Gastrocnemius medialis (tissue), 4 donors: ENCODE measurements around the gene ITGA11. TPM values are rescaled to one million over a fixed set of nuclear protein-coding genes. Genes with fewer than 3 reads are reported as not detected.

ENCODE experiments used
- ATAC-seq, 2 donors: fragments of 150-250 bp; one replicate each; pipeline ENCODE4 v1.9.1; 2016
- DNase-seq, 2 donors: peaks; one replicate each; pipeline ENCODE4 v3.0.0-alpha.2; 2019
- H3K27ac ChIP-seq, 4 donors: fragments of 200-600 bp; sonication (generic); 1 replicate in 1 of 4; 2 replicates in 3 of 4; pipeline ENCODE4 v1.5.1; 2016 to 2018; ENCODE audit warnings: mild to moderate bottlenecking in 2 of 4, moderate library complexity in 1 of 4
- H3K27me3 ChIP-seq, 3 donors: fragments of 200-600 bp; sonication (generic) in 2 of 3; 1 replicate in 1 of 3; 2 replicates in 2 of 3; pipeline versions ENCODE4 v1.5.1 to v1.6.0; 2016 to 2019; ENCODE audit warnings: mild to moderate bottlenecking in 1 of 3, moderate library complexity in 1 of 3
- H3K36me3 ChIP-seq, 2 donors: fragments of 200-600 bp; sonication (generic) in 1 of 2; one replicate each; pipeline ENCODE4 v1.5.1; 2017 to 2018
- H3K4me1 ChIP-seq, 2 donors: fragments of 200-600 bp; sonication (generic) in 1 of 2; one replicate each; pipeline ENCODE4 v1.5.1; 2016 to 2017; ENCODE audit warnings: mild to moderate bottlenecking in 2 of 2
- H3K4me3 ChIP-seq, 4 donors: fragments of 200-600 bp; sonication (generic) in 3 of 4; 1 replicate in 1 of 4; 2 replicates in 3 of 4; pipeline ENCODE4 v1.5.1; 2016 to 2019; ENCODE audit warnings: mild to moderate bottlenecking in 2 of 4
- H3K9me3 ChIP-seq, 3 donors: fragments of 200-600 bp; sonication (generic) in 2 of 3; 1 replicate in 1 of 3; 2 replicates in 2 of 3; pipeline ENCODE4 v1.5.1; 2016 to 2019
- CTCF ChIP-seq, 5 experiments: fragments of 450-650 bp in 3 of 5; fragments of 200-600 bp in 2 of 5; sonication (generic) in 2 of 5; IDR thresholded peaks in 4 of 5; conservative IDR thresholded peaks in 1 of 5; 1 replicate in 4 of 5; 2 replicates in 1 of 5; pipeline ENCODE4 v1.5.1; 2016 to 2019; ENCODE audit warnings: antibody characterized with exemption in 5 of 5, mild to moderate bottlenecking in 3 of 5, moderate library complexity in 3 of 5
- POLR2A ChIP-seq, 2 donors: fragments of 450-650 bp; IDR thresholded peaks; one replicate each; pipeline ENCODE4 v1.6.1; 2017; ENCODE audit warnings: antibody characterized with exemption in 2 of 2, mild to moderate bottlenecking in 2 of 2, moderate library complexity in 2 of 2
- in situ Hi-C, 4 donors: fragments of 200-750 bp; cut with MboI; loops; one replicate each; pipeline versions ENCODE4 v1.15.0 to v1.8.0; 2017; ENCODE audit warnings: low sequenced_read_pairs in 4 of 4
- intact Hi-C: fragments of 100-400 bp; cut with DNase I; formaldehyde crosslinking; loops from one replicate; pipeline ENCODE4 v1.15.1; 2023; ENCODE audit warnings: low total_unique reads
- total RNA-seq, 4 donors: library from RNA; depleted of rRNA; stranded (reverse); fragments of >200 nt; gene quantifications; one replicate each; pipeline versions ENCODE4 v1.1.0 to v1.2.3, GENCODE V29; 2016

Gene ITGA11
- total RNA-seq, 4 donors from 2014 or later: 1.5 to 12.0 (median 2.5) TPM

GRCh38 chr15:68339481-68339880 lies 92.5 kb downstream of the ITGA11 start:
- H3K4me1 ChIP-seq: peaks cover 39 to 60% of the 10 kb centered on the region in 2 donors
- H3K9me3 ChIP-seq: no peaks in the 10 kb centered on the region
- H3K4me3 ChIP-seq: no peak overlapping the region
- TF ChIP-seq POLR2A (IDR thresholded peaks at IDR 0.05) (no peak), CTCF (IDR thresholded peaks at IDR 0.05 in 4 of 5, conservative IDR thresholded peaks at IDR 0.05 in 1 of 5) (no peak)
- peak overlapping the region in 2 of 4 donors; percentile 72 to 90 for H3K27ac ChIP-seq
- H3K36me3 ChIP-seq: no peaks in the 10 kb centered on the region
- DNase-seq (peak; percentile 45 to 69), ATAC-seq (peak in 1 of 2 donors; percentile 36)
- intact Hi-C loops (no loop called here), in situ Hi-C loops (no loop called here)
- no peaks in the 10 kb centered on the region for H3K27me3 ChIP-seq

GRCh38 chr15:68337826-68338225 lies 94.1 kb downstream of the ITGA11 start:
- ATAC-seq (no peak), DNase-seq (no peak)
- Histone ChIP-seq H3K36me3 (no peaks in the 10 kb centered on the region), H3K9me3 (no peaks in the 10 kb centered on the region), H3K27me3 (no peaks in the 10 kb centered on the region), H3K27ac (no peak overlapping the region), H3K4me1 (peaks cover 41 to 53% of the 10 kb centered on the region in 2 donors), H3K4me3 (no peak overlapping the region)
- in situ Hi-C loops: no loop called here
- intact Hi-C loops: no loop called here
- TF ChIP-seq POLR2A (IDR thresholded peaks at IDR 0.05) (no peak), CTCF (IDR thresholded peaks at IDR 0.05 in 4 of 5, conservative IDR thresholded peaks at IDR 0.05 in 1 of 5) (no peak)

- ATAC-seq: no peak
- H3K4me3 ChIP-seq: no peak overlapping the region
- no peaks in the 10 kb centered on the region for H3K9me3 ChIP-seq
- no peaks in the 10 kb centered on the region for H3K27me3 ChIP-seq
- no peaks in the 10 kb centered on the region for H3K36me3 ChIP-seq
- in situ Hi-C loops (no loop called here), intact Hi-C loops (no loop called here)
- DNase-seq: no peak
- TF ChIP-seq POLR2A (IDR thresholded peaks at IDR 0.05) (no peak), CTCF (IDR thresholded peaks at IDR 0.05 in 4 of 5, conservative IDR thresholded peaks at IDR 0.05 in 1 of 5) (no peak)
- no peak overlapping the region for H3K27ac ChIP-seq
- H3K4me1 ChIP-seq: peaks cover 28 to 40% of the 10 kb centered on the region in 2 donors
Observed at GRCh38 chr15:68336516-68336915, 95.4 kb downstream of the ITGA11 start.

GRCh38 chr15:68335655-68336054 lies 96.3 kb downstream of the ITGA11 start:
- intact Hi-C loops (no loop called here), in situ Hi-C loops (no loop called here)
- no peaks in the 10 kb centered on the region for H3K9me3 ChIP-seq
- peak overlapping the region in 1 of 4 donors; percentile 25 for H3K27ac ChIP-seq
- H3K36me3 ChIP-seq: no peaks in the 10 kb centered on the region
- H3K27me3 ChIP-seq: no peaks in the 10 kb centered on the region
- H3K4me1 ChIP-seq: peaks cover 19 to 31% of the 10 kb centered on the region in 2 donors
- no peak overlapping the region for H3K4me3 ChIP-seq
- ATAC-seq (no peak), DNase-seq (no peak)
- no peak for TF ChIP-seq POLR2A (IDR thresholded peaks at IDR 0.05)
- no peak for TF ChIP-seq CTCF (IDR thresholded peaks at IDR 0.05 in 4 of 5, conservative IDR thresholded peaks at IDR 0.05 in 1 of 5)

GRCh38 chr15:68335251-68335650 lies 96.7 kb downstream of the ITGA11 start:
- in situ Hi-C loops: no loop called here

More at GRCh38 chr15:68335251-68335650, 96.7 kb downstream of the ITGA11 start:
- Histone ChIP-seq H3K4me1 (peaks cover 15 to 27% of the 10 kb centered on the region in 2 donors), H3K4me3 (no peak overlapping the region), H3K27ac (peak overlapping the region in 3 of 4 donors; percentile 25 to 68 (median 44)), H3K27me3 (no peaks in the 10 kb centered on the region), H3K36me3 (no peaks in the 10 kb centered on the region), H3K9me3 (no peaks in the 10 kb centered on the region)
- intact Hi-C loops: no loop called here
- DNase-seq (peak in 1 of 2 donors; percentile 38), ATAC-seq (peak; percentile 14 to 53)
- TF ChIP-seq POLR2A (IDR thresholded peaks at IDR 0.05): no peak
- TF ChIP-seq CTCF (IDR thresholded peaks at IDR 0.05 in 4 of 5, conservative IDR thresholded peaks at IDR 0.05 in 1 of 5): no peak
